ENCODE measurements around the gene HM13.
"Not testable (repeated sequence)": the region's sequence is repeated elsewhere in the genome, so short reads cannot be mapped to it uniquely, and the experiment has no call there.

Gene HM13

GRCh38 chr20:31514154-31515071 is at the start of gene HM13:
Gene HM13, plus strand, starts transcription at chr20:31514442. Its CDS starts 110 bp downstream, at chr20:31514552.
- peak; percentile 85 for DNase-seq (ENCODE audit: low read depth)

GRCh38 chr20:31470946-31471345 is 43.3 kb upstream of the HM13 start:
- not testable (repeated sequence) for DNase-seq (ENCODE audit: low read depth)

- DNase-seq (ENCODE audit: low read depth) = no peak
Observed at GRCh38 chr20:31472395-31473330, 41.6 kb upstream of the HM13 start.

- DNase-seq (ENCODE audit: low read depth) = no peak
Observed at GRCh38 chr20:31473331-31474096, 40.7 kb upstream of the HM13 start.

GRCh38 chr20:31474097-31474436 is 40.2 kb upstream of the HM13 start:
- DNase-seq (ENCODE audit: low read depth) = no peak

GRCh38 chr20:31474758-31475427 is 39.3 kb upstream of the HM13 start, which contains the start of the genes DEFB124 and REM1:
Gene DEFB124, minus strand, starts transcription at chr20:31475127. Its CDS starts 2,114 bp downstream, at chr20:31473013.
Gene REM1, plus strand, starts transcription at chr20:31475288. Its CDS starts 1,158 bp downstream, at chr20:31476446.
- DNase-seq (ENCODE audit: low read depth) = no peak

- no peak for DNase-seq (ENCODE audit: low read depth)
Observed at GRCh38 chr20:31475472-31476293, 38.6 kb upstream of the HM13 start.

GRCh38 chr20:31476294-31476585 is 38.0 kb upstream of the HM13 start:
- DNase-seq (ENCODE audit: low read depth) = no peak

GRCh38 chr20:31476643-31477215 is 37.5 kb upstream of the HM13 start:
- DNase-seq (ENCODE audit: low read depth) = no peak

- no peak for DNase-seq (ENCODE audit: low read depth)
Observed at GRCh38 chr20:31484001-31484400, 30.2 kb upstream of the HM13 start.

GRCh38 chr20:31485450-31486339 is 28.5 kb upstream of the HM13 start:
- DNase-seq (ENCODE audit: low read depth) = no peak

GRCh38 chr20:31488115-31488514 is 26.1 kb upstream of the HM13 start:
- no peak for DNase-seq (ENCODE audit: low read depth)

- DNase-seq (ENCODE audit: low read depth) = no peak
Observed at GRCh38 chr20:31489152-31489551, 25.1 kb upstream of the HM13 start.

- no peak for DNase-seq (ENCODE audit: low read depth)
Observed at GRCh38 chr20:31490752-31491151, 23.5 kb upstream of the HM13 start.

- DNase-seq (ENCODE audit: low read depth) = peak; percentile 32
Observed at GRCh38 chr20:31494131-31494530, 20.1 kb upstream of the HM13 start.

- DNase-seq (ENCODE audit: low read depth) = no peak
Observed at GRCh38 chr20:31496761-31497295, 17.4 kb upstream of the HM13 start.

- DNase-seq (ENCODE audit: low read depth) = peak; percentile 79
Observed at GRCh38 chr20:31497838-31498540, 16.3 kb upstream of the HM13 start.

GRCh38 chr20:31500527-31500926 is 13.7 kb upstream of the HM13 start:
- DNase-seq (ENCODE audit: low read depth) = no peak
